ENCODE results near the gene SRPK3.

SRPK3 gene

DNA sequence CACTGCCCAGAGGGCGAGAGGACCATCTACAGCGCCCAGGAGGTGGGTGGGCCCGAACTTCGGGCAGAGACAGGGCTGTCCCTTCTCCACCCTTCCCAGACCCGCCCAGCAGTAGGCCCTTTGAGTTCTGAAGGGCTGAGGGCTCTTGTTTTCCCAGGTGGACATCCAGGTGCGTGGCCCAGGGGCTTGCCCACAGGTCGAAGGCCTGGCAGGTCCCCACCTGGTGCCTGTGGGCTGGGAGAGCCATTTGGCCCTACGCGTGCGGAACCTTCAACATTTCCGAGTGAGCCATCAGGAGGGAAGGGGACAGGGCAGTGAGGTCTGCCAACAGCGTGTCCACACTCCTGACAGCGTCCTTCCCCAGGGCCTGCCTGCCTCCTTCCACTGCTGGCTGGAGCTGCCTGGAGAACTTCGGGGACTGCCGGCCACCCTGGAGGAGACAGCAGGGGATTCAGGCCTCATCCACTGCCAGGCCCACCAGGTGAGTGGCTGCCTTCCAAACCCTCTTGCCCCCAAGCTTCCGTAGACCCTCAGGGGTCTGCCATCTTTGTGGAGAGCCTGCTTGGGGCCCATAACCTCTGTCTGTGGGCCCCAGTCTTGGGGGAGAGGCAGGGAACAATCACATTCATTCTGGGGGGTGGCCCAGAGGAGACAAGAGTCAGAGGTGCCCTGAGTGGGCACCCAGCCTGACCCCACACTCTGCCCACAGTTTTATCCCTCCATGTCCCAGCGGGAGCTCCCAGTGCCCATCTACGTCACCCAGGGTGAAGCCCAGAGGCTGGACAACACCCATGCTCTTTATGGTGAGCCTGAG is 10.0 kb upstream of the SRPK3 start:
- ATAC-seq, result no peak

DNA sequence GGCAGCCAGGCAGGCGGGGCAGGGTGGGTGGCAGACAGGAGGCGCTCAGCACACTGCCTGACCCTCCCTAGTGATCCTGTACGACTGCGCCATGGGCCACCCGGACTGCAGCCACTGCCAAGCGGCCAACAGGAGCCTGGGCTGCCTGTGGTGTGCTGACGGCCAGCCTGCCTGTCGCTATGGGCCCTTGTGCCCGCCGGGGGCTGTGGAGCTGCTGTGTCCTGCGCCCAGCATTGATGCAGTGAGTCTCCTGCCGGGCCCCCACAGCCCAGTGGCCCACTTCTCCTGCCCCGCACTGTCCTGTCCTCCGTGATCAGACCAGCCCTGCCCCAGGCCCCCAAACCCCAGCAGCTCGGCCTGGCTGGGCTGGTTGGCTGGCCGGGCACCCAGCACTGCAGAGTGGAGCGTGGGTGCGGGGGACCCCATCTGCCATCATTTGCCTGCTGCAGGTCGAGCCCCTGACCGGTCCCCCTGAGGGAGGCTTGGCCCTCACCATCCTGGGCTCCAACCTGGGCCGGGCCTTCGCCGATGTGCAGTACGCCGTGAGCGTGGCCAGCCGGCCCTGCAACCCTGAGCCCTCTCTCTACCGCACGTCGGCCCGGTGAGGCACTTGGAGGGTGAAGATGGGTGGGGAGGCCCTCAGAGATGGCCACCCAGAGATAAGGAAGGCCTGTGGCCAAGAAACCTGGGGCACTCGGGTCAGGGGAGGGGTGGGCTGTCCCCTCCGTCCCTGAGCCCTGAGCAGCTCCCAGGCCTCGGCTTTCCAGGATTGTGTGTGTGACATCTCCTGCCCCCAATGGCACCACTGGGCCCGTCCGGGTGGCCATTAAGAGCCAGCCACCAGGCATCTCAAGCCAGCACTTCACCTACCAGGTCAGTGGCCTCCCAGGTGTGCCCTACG is 9.2 kb upstream of the SRPK3 start:
- no peak for ATAC-seq

GRCh38 chrX:153772316-153773217 is 8.3 kb upstream of the SRPK3 start:
- ATAC-seq, result no peak

DNA sequence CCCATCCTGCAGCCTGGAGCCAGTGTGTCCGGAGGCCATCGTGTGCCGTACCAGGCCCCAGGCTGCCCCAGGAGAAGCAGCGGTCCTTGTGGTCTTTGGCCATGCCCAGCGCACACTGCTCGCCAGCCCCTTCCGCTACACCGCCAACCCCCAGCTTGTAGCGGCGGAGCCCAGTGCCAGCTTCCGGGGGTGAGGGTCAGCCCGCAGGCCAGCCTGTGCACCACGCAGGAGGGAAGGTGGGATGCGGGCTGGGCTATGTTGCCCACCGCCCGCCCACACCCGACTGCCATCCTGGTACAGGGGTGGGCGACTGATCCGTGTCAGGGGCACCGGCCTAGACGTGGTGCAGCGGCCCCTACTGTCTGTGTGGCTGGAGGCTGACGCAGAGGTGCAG is 7.6 kb upstream of the SRPK3 start:
- ATAC-seq, result no peak

DNA sequence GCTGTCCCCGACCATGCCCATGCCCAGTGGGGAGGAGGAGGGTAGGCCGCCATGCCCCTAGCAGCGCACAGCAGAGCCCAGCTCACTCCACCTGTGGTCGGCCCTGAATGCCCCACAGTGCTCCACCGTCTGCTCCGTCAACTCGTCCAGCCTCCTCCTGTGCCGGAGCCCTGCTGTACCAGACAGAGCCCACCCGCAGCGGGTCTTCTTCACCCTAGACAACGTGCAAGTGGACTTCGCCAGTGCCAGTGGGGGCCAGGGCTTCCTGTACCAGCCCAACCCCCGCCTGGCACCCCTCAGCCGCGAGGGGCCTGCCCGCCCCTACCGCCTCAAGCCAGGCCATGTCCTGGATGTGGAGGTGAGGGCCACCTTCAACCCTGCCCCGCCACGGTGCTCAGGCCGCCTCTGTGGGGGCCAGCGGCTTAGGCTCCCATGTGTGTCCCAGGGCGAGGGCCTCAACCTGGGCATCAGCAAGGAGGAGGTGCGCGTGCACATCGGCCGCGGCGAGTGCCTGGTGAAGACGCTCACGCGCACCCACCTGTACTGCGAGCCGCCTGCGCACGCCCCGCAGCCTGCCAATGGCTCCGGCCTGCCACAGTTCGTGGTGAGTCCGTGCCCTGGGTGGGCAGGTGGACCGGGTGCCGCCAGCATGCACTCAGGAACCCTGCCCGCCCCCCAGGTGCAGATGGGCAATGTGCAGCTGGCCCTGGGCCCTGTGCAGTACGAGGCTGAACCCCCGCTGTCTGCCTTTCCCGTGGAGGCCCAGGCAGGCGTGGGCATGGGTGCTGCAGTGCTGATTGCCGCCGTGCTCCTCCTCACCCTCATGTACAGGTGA is 6.9 kb upstream of the SRPK3 start:
- ATAC-seq, result no peak

- ATAC-seq, result no peak
Observed at GRCh38 chrX:153774576-153775292, 6.1 kb upstream of the SRPK3 start.

DNA sequence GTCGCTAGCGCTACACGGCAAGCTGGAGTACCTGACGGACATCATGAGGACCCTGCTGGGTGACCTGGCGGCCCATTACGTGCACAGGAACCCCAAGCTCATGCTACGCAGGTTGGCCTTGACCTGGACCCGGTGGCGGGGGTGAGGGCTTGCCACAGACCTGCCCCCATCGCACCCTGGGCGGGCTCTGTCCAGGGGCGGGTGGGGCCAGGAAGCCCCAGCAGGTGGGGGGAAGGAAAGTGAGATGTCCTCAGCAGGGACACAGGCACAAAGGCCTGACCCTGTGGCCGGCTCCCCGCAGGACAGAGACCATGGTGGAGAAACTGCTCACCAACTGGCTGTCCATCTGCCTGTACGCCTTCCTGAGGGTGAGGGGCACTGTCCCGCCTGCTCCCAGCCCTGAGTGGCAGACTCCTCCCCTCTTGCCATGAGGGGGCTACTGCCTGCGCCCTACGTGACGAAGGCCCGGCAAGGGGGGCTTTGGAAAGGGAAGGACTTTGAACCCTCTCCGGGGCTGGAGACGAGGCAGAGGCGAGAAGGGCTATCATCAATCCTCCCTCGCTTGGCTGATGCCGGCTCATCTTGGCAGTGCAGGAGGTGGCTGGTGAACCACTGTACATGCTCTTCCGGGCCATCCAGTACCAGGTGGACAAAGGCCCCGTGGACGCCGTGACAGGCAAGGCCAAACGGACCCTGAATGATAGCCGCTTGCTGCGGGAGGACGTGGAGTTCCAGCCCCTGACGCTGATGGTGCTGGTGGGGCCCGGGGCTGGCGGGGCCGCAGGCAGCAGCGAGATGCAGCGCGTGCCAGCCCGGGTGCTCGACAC is 5.3 kb upstream of the SRPK3 start:
- no peak for ATAC-seq

DNA sequence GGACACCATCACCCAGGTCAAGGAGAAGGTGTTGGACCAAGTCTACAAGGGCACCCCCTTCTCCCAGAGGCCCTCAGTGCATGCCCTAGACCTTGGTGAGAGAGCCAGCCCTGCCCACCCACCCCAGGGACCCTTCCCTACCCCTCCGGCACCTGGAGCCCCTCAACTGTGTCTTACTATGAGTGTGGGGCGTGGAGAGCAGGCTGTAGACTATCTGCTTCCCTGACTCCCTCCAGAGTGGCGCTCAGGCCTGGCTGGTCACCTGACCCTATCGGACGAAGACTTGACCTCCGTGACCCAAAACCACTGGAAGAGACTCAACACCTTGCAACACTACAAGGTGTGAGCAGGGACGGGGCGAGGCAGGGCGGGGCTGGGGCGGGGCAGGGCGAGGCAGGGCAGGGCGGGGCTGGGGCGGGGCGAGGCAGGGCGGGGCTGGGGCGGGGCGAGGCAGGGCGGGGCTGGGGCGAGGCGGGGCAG is 4.7 kb upstream of the SRPK3 start:
- ATAC-seq, result no peak

DNA sequence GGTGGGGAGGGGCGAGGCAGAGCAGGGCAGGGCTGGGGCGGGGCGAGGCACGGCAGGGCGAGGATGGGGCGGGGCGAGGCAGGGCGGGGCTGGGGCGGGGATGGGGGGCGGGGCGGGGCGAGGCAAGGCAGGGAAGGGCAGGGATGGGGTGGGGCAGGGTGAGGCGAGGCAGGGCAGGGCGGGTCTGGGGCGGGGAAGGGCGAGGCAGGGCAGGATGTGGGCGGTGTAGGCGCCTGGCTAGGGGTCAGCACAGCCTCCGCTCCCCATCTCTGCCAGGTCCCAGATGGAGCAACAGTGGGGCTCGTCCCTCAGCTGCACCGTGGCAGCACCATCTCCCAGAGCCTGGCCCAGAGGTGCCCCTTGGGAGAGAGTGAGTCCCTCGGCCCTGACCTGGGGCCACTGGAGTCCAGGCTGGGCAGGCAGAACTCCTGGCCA is 4.2 kb upstream of the SRPK3 start:
- ATAC-seq, result no peak

DNA sequence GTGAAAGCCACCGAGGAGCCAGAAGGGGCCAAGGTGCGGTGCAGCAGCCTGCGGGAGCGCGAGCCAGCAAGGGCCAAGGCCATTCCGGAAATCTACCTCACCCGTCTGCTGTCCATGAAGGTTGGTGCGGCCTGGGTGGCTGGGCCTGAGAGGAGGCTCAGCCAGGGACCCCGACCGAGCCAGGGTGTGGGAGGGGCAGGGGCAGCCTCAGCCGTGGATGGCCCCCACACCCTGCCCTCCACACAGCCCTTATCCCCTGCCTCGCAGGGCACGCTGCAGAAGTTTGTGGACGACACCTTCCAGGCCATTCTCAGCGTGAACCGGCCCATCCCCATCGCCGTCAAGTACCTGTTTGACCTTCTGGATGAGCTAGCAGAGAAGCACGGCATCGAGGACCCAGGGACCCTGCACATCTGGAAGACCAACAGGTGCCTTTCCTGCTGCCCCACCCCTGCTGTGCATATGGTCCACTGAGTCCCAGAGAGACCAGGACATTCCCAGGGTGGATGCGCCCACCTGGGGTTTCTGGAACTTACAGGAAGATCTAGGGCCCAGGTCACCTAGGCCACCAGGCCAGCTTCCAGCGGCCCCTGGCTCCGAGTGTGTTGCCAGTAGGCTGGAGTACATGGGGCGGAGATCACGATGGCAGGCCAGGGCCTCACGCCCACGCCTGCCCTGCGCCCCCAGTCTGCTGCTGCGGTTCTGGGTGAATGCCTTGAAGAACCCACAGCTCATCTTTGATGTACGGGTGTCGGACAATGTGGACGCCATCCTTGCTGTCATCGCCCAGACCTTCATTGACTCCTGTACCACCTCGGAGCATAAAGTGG is 3.4 kb upstream of the SRPK3 start:
- ATAC-seq, result no peak

GRCh38 chrX:153778181-153778580 is 2.7 kb upstream of the SRPK3 start:
- no peak for ATAC-seq

- ATAC-seq, result peak in 1 of 2 donors; percentile 17
Observed at GRCh38 chrX:153778684-153779101, 2.1 kb upstream of the SRPK3 start.

DNA sequence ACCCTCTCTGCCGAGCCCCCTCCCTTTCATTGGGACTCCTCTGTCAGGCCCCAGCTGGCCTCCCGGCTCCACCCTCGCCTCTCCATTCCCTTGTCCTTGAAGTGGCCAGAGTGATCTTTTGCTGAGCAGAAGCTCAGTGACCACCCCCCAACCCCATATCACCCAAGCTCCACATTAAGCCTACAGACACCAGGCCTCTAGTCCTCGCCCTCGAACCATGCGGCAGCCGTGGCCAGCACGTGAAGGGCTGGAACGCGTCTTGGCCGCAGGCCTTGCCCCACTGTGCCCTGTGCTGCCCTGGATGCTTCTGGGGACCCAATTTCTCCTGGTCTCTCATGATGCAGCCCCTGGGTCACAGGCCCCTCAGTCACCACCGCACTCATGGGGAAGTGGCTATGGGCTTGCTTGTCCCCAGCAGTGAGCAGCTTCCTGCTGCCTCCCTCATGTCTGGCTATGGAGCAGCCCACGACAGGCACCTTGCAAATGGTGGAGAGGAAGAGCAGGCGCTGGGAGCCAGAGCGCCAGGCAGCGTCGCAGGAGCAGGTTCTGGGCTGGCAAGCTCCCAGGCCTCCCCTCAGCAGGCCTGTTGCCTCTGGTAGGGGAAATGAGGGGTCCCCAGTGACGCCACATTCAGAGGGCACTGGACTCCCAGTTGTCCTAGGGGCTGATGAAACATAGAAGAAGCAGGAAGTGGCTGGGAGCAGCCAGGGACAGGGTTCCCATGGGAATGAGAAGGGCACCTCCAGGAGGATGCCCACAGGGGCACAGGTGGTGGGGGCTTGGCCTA is 757 bp upstream of the SRPK3 start:
- no peak for ATAC-seq

DNA sequence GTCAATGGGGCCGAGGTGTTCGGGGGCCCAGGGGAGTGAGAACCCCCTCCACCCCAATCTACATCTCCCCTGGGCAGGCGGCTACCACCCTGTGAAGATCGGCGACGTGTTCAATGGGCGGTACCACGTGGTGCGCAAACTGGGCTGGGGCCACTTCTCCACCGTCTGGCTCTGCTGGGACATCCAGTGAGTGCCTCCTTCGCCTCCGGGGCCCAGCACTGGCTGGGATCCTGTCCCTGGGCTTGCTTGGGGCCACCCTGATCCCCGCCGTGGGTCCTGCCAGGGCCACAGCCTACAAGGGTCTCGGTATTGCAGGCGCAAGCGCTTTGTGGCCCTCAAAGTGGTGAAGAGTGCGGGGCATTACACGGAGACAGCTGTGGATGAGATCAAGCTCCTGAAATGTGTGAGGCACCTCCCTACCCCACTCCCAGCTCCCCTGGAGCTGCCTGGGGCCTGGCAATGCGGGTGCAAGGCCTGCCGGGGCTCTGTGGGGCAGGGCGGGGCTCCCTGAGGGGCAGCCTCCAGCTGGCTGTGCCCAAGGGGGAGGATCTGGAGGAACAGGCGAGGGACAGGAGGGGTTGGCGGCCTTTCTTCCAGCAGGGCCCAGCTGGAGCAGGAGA is 697 bp downstream of the SRPK3 start:
- no peak for ATAC-seq

GRCh38 chrX:153782313-153782712 is 1.5 kb downstream of the SRPK3 start:
- ATAC-seq, result no peak

DNA sequence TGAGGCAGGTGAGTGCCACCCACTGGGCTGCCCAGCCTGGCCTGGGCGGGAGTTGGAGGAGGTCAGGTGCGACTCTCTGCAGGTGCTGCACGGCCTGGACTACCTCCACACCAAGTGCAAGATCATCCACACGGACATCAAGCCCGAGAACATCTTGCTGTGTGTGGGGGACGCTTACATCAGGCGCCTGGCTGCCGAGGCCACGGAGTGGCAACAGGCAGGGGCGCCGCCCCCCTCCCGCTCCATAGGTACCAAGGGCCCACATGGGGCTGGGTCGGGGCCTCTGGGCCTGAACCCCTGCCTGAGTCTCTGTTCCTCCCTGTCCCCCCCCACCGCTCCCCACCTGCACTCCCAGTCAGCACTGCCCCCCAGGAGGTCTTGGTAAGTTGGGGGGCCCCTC is 2.0 kb downstream of the SRPK3 start:
- no peak for ATAC-seq

DNA sequence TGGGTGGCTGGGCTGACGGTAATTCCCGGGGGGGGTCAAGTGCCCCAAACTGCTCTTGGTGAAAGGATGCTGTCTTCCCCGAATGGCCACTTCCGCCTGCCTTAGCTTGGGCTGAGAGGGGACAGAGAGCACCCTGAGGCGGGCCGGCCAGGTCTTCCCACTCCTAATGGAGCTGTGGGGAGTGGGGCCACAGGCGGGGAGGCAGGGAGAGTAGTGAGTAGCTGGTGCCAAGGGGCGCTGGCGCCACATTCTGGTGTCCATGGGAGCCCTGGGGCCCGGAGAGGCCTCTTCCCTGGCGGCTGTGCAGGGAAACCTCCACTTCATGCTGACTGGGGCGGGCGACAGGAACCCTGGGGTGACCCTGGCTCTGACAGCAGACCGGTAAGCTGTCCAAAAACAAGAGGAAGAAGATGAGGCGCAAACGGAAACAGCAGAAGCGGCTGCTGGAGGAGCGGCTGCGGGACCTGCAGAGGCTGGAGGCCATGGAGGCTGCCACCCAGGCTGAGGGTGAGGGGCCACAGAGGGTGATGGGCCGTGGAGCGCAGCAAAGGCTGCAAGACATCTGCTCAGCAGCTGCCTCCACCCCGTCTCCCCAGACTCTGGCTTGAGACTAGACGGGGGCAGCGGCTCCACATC is 2.7 kb downstream of the SRPK3 start:
- ATAC-seq, result no peak
